GM23338 (cell line): ENCODE measurements around the gene WIF1. TPM values are rescaled to one million over a fixed set of nuclear protein-coding genes. Genes with fewer than 3 reads are reported as not detected.

Experiments
- ATAC-seq: fragments of 200-7000 bp; cut with Tn5 transposase; 3 replicates; pipeline ENCODE4 v1.9.1; 2020
- DNase-seq: peaks from one replicate; pipeline ENCODE4 v3.0.0-alpha.2; 2015; ENCODE audit warnings: low spot score
- H2AFZ ChIP-seq: fragments of 200-600 bp; sonication (generic); 2 replicates; pipeline ENCODE4 v1.8.0; 2016; ENCODE audit warnings: antibody characterized with exemption, mild to moderate bottlenecking, moderate library complexity
- H3F3A ChIP-seq: fragments of 200-600 bp; sonication (generic); replicated peaks from 2 replicates; pipeline ENCODE4 v1.8.0; 2017; ENCODE audit warnings: antibody characterized with exemption, mixed run types, low read depth
- H3K27ac ChIP-seq: fragments of 200-600 bp; sonication (generic); 2 replicates; pipeline ENCODE4 v1.6.1; 2016; ENCODE audit warnings: low read depth
- H3K27me3 ChIP-seq: fragments of 200-600 bp; sonication (generic); 2 replicates; pipeline ENCODE4 v1.8.0; 2016; ENCODE audit warnings: mild to moderate bottlenecking, mixed run types, moderate library complexity; ENCODE audit not compliant: insufficient read depth
- H3K36me3 ChIP-seq: fragments of 200-600 bp; sonication (generic); 2 replicates; pipeline ENCODE4 v1.8.0; 2016; ENCODE audit warnings: mild to moderate bottlenecking; ENCODE audit not compliant: insufficient read depth
- H3K4me1 ChIP-seq: fragments of 200-600 bp; sonication (generic); 2 replicates; pipeline ENCODE4 v1.8.0; 2016; ENCODE audit warnings: mild to moderate bottlenecking, moderate library complexity; ENCODE audit not compliant: insufficient read depth
- H3K4me2 ChIP-seq: fragments of 200-600 bp; sonication (generic); 2 replicates; pipeline ENCODE4 v1.7.1; 2017; ENCODE audit warnings: mixed run types
- H3K4me3 ChIP-seq: fragments of 200-600 bp; sonication (generic); 2 replicates; pipeline ENCODE4 v1.6.1; 2016; ENCODE audit warnings: mixed run types
- H3K79me2 ChIP-seq: fragments of 200-600 bp; sonication (generic); replicated peaks from 2 replicates; pipeline ENCODE4 v1.8.0; 2017; ENCODE audit warnings: mild to moderate bottlenecking; ENCODE audit not compliant: insufficient read depth
- H3K9me2 ChIP-seq: fragments of 200-600 bp; sonication (generic); 2 replicates; pipeline ENCODE4 v1.8.0; 2017; ENCODE audit not compliant: insufficient read depth
- H4K20me1 ChIP-seq: fragments of 200-600 bp; sonication (generic); replicated peaks from 2 replicates; pipeline ENCODE4 v1.8.0; 2017; ENCODE audit warnings: mild to moderate bottlenecking; ENCODE audit not compliant: insufficient read depth
- H3K27ac Mint-ChIP-seq: 2 replicates; pipeline ENCODE4 v1.8.0; 2020; ENCODE audit warnings: inconsistent platforms, mild to moderate bottlenecking, moderate library complexity, mixed read lengths
- H3K27me3 Mint-ChIP-seq: 3 replicates; pipeline ENCODE4 v1.8.0; 2022; ENCODE audit warnings: low read depth, mild to moderate bottlenecking, moderate library complexity, mixed read lengths, inconsistent platforms; ENCODE audit not compliant: insufficient read depth, poor library complexity
- H3K36me3 Mint-ChIP-seq: 3 replicates; pipeline ENCODE4 v1.8.0; 2021; ENCODE audit warnings: low read depth, mild to moderate bottlenecking, inconsistent platforms, moderate library complexity, mixed read lengths
- H3K4me1 Mint-ChIP-seq: 3 replicates; pipeline ENCODE4 v1.8.0; 2020; ENCODE audit warnings: mild to moderate bottlenecking, inconsistent platforms, mixed read lengths
- H3K4me3 Mint-ChIP-seq: 3 replicates; pipeline ENCODE4 v1.8.0; 2021; ENCODE audit warnings: moderate library complexity, mild to moderate bottlenecking, inconsistent platforms, mixed read lengths
- H3K9me3 Mint-ChIP-seq: 3 replicates; pipeline ENCODE4 v1.8.0; 2020; ENCODE audit warnings: moderate library complexity, mild to moderate bottlenecking, inconsistent platforms, mixed read lengths
- CTCF ChIP-seq, 2 experiments: fragments of 200-600 bp in 1 of 2; sonication (generic) in 1 of 2; conservative IDR thresholded peaks; 2 replicates each; pipeline versions ENCODE4 v1.5.1 to v1.6.1; 2016 to 2017; ENCODE audit warnings: antibody characterized with exemption in 2 of 2, low read depth in 2 of 2, mild to moderate bottlenecking in 2 of 2, moderate library complexity in 1 of 2
- ETS1 ChIP-seq: IDR thresholded peaks from 2 replicates; pipeline ENCODE4 v1.6.1; 2016; ENCODE audit warnings: antibody characterized with exemption
- EZH2 ChIP-seq: fragments of 200-600 bp; sonication (generic); IDR thresholded peaks from one replicate; pipeline ENCODE4 v1.8.0; 2017; ENCODE audit warnings: antibody characterized with exemption, mild to moderate bottlenecking, low read depth; ENCODE audit not compliant: unreplicated experiment
- EZH2phosphoT487 ChIP-seq: fragments of 200-600 bp; sonication (generic); IDR thresholded peaks from one replicate; pipeline ENCODE4 v1.8.1; 2018; ENCODE audit warnings: antibody characterized with exemption; ENCODE audit not compliant: unreplicated experiment
- JUNB ChIP-seq: IDR thresholded peaks from one replicate; pipeline ENCODE4 v1.6.1; 2016; ENCODE audit warnings: antibody characterized with exemption; ENCODE audit not compliant: unreplicated experiment
- NANOG ChIP-seq: IDR thresholded peaks from 2 replicates; pipeline ENCODE4 v1.6.1; 2016; ENCODE audit warnings: antibody characterized with exemption, borderline replicate concordance
- POLR2AphosphoS5 ChIP-seq: IDR thresholded peaks from 2 replicates; pipeline ENCODE4 v1.6.1; 2016; ENCODE audit warnings: antibody characterized with exemption, low read depth
- ZNF114 ChIP-seq: fragments of 250-450 bp; sonication (Bioruptor Pico); IDR thresholded peaks from 2 replicates; pipeline ENCODE4 v1.5.0; 2020; ENCODE audit warnings: mild to moderate bottlenecking, moderate library complexity
- polyA plus RNA-seq: library from polyadenylated mRNA; unstranded; fragments of >200 nt; fragmentation: Nextera tagmentation; extraction: Ambion mirVana; gene quantifications from 2 replicates; pipeline ENCODE4 v1.2.1, GENCODE V29; 2016
- total RNA-seq: library from RNA; depleted of rRNA; stranded (reverse); fragments of >200 nt; shearing (Covaris generic); gene quantifications from 2 replicates; pipeline ENCODE4 v1.2.3, GENCODE V29; 2014

WIF1 gene
- total and polyA plus RNA-seq, 2 experiments from 2014 or later: 4.1 to 4.2 TPM

GRCh38 chr12:65045269-65045668 is 75.8 kb downstream of the WIF1 start (continued):
- TF ChIP-seq ETS1 (no peak), CTCF (conservative IDR thresholded peaks at IDR 0.05; ENCODE audit: low read depth in 2 of 2) (no peak), NANOG (no peak), EZH2 (no peak), ZNF114 (CRISPR knock-in tag) (no peak), JUNB (no peak), POLR2AphosphoS5 (no peak), EZH2phosphoT487 (no peak)

GRCh38 chr12:65039301-65039700 is 81.8 kb downstream of the WIF1 start:
- 0 out of 2 replicates have a peak, but pooled peaks cover 3% of the 10 kb centered on the region for H3K36me3 ChIP-seq
- peak; percentile 52 for DNase-seq
- no peaks in the 10 kb centered on the region for H3K27me3 ChIP-seq
- ATAC-seq: peak; percentile 89
- no peak overlapping the region for H3K27ac ChIP-seq
- no peak overlapping the region for H3K4me3 Mint-ChIP-seq
- 0 out of 2 replicates have a peak overlapping the region, but pooled peaks have one; percentile 29 for H2AFZ ChIP-seq
- no peaks in the 10 kb centered on the region for H3K79me2 ChIP-seq
- H3K9me3 Mint-ChIP-seq: peaks cover 32% of the 10 kb centered on the region
- TF ChIP-seq CTCF (conservative IDR thresholded peaks at IDR 0.05; ENCODE audit: low read depth in 2 of 2): peak; percentile 21 to 72; a peak in 2 of 4 replicates
- TF ChIP-seq EZH2phosphoT487: no peak
- no peak overlapping the region for H3K4me2 ChIP-seq
- no peak overlapping the region for H3K27ac Mint-ChIP-seq
- H3F3A ChIP-seq: no peaks in the 10 kb centered on the region
- peaks cover 4% of the 10 kb centered on the region for H3K27me3 Mint-ChIP-seq
- H3K36me3 Mint-ChIP-seq: peaks cover 14% of the 10 kb centered on the region
- H3K4me3 ChIP-seq: no peak overlapping the region
- H3K4me1 ChIP-seq: no peaks in the 10 kb centered on the region
- H3K4me1 Mint-ChIP-seq: no peaks in the 10 kb centered on the region
- H3K9me2 ChIP-seq: peaks cover 8% of the 10 kb centered on the region; the same call in 1 of the 2 replicates
- no peaks in the 10 kb centered on the region for H4K20me1 ChIP-seq

- peaks cover 7% of the 10 kb centered on the region; the same call in 2 of the 3 replicates for H3K9me3 Mint-ChIP-seq
- H4K20me1 ChIP-seq: no peaks in the 10 kb centered on the region
- peaks cover 30% of the 10 kb centered on the region for H3K4me1 ChIP-seq
- H3K36me3 ChIP-seq: no peaks in the 10 kb centered on the region
- H3K4me2 ChIP-seq: no peak overlapping the region
- ATAC-seq (no peak), DNase-seq (no peak)
- H3K27ac Mint-ChIP-seq: no peak overlapping the region
- peaks cover 4% of the 10 kb centered on the region; the same call in 1 of the 2 replicates for H3K9me2 ChIP-seq
- H3K4me1 Mint-ChIP-seq: peaks cover 22% of the 10 kb centered on the region
- no peaks in the 10 kb centered on the region for H3K27me3 ChIP-seq
- peaks cover 4% of the 10 kb centered on the region; the same call in 1 of the 3 replicates for H3K36me3 Mint-ChIP-seq
- H3F3A ChIP-seq: no peaks in the 10 kb centered on the region
- H2AFZ ChIP-seq: peak overlapping the region; percentile 63; the same call in 1 of the 2 replicates
- H3K4me3 ChIP-seq: no peak overlapping the region
- H3K27ac ChIP-seq: no peak overlapping the region
- no peak overlapping the region for H3K4me3 Mint-ChIP-seq
- no peaks in the 10 kb centered on the region for H3K27me3 Mint-ChIP-seq
- TF ChIP-seq NANOG: no peak
- H3K79me2 ChIP-seq: no peaks in the 10 kb centered on the region
Observed at GRCh38 chr12:65025136-65025535, 96.0 kb downstream of the WIF1 start.
